Measurements from ENCODE around the gene CD274. TPM values are rescaled to one million over a fixed set of nuclear protein-coding genes. Genes with fewer than 3 reads are reported as not detected.
"Not testable (repeated sequence)": the region's sequence is repeated elsewhere in the genome, so short reads cannot be mapped to it uniquely, and the experiment has no call there.

The CD274 gene
- total RNA-seq, 1 experiment from 2014 or later, result 2.5 TPM

GRCh38 chr9:5460157-5460556, 9.8 kb downstream of the CD274 start:
- ATAC-seq (no peak), DNase-seq (ENCODE audit: low read depth, low spot score) (no peak)
- Histone ChIP-seq H3K27me3 (ENCODE audit: insufficient read depth, low read length) (no peaks in the 10 kb centered on the region), H3K27ac (ENCODE audit: low read depth, low read length) (no peak overlapping the region), H3K9ac (ENCODE audit: low read length) (no peak overlapping the region), H3K9me2 (ENCODE audit: insufficient read depth) (no peaks in the 10 kb centered on the region), H2AFZ (ENCODE audit: low read depth, low read length, poor library complexity, severe bottlenecking) (no peak overlapping the region), H3K4me1 (ENCODE audit: control insufficient read depth in 1 of 2, insufficient read depth in 2 of 2, low read length in 2 of 2) (peaks cover 0 to 5% of the 10 kb centered on the region in 2 experiments; a peak in 2 of 4 replicates), H3K4me2 (ENCODE audit: low read length) (no peak overlapping the region), H3K4me3 (replicated peaks in 1 of 2; ENCODE audit: low read depth in 1 of 2, low read length in 2 of 2) (no peak overlapping the region), H3K9me3 (ENCODE audit: control insufficient read depth in 1 of 2, insufficient read depth in 1 of 2, low read depth in 1 of 2, low read length in 2 of 2) (no peaks in the 10 kb centered on the region), H3K79me2 (ENCODE audit: insufficient read depth, low read length) (no peaks in the 10 kb centered on the region), H4K20me1 (ENCODE audit: insufficient read depth) (no peaks in the 10 kb centered on the region), H3K36me3 (ENCODE audit: control insufficient read depth in 1 of 2, insufficient read depth in 2 of 2, low read length in 2 of 2) (no peaks in the 10 kb centered on the region)
- no peak for TF ChIP-seq CBX3 (IDR thresholded peaks at IDR 0.05; ENCODE audit: low read depth)
- TF ChIP-seq CEBPB (IDR thresholded peaks at IDR 0.05; ENCODE audit: low read depth), result no peak
- TF ChIP-seq ZFX (IDR thresholded peaks at IDR 0.05), result no peak
- TF ChIP-seq JUND (IDR thresholded peaks at IDR 0.05), result no peak
- TF ChIP-seq ZNF274 (IDR thresholded peaks at IDR 0.05; ENCODE audit: low read depth, low read length), result no peak
- no peak for TF ChIP-seq POLR2A (IDR thresholded peaks at IDR 0.05; ENCODE audit: borderline replicate concordance, extremely low read depth, insufficient read depth, insufficient read length)
- TF ChIP-seq SP1 (IDR thresholded peaks at IDR 0.05; ENCODE audit: low read depth), result no peak
- ChIA-PET RAD21 (ENCODE audit: low non-redundant PET in 1 of 2, low total read pairs in 2 of 2, uncharacterized antibody in 2 of 2, unreplicated experiment in 2 of 2) (no interaction called here), POLR2A (interaction anchor here (1.9 kb wide), 1 partner anchor 10 kb away, joined by 6 read pairs; the partner anchor contains the start of gene CD274), CTCF (interaction anchor here (1.5 kb wide), 1 partner anchor 10 kb away, joined by 4 read pairs; the partner anchor contains the start of gene CD274)
- intact Hi-C loops (cut with micrococcal nuclease), result no loop called here
- no TSS peak for BruUV-seq (replicated peaks)

- ATAC-seq; CTCF ChIA-PET; H3K36me3 ChIP-seq (ENCODE audit: control insufficient read depth in 1 of 2, insufficient read depth in 2 of 2, low read length in 2 of 2): not testable (repeated sequence)
Measured at GRCh38 chr9:5464831-5465330, 14.5 kb downstream of the CD274 start.

More at GRCh38 chr9:5464831-5465330, 14.5 kb downstream of the CD274 start:
- intact Hi-C loops (cut with micrococcal nuclease); H2AFZ ChIP-seq (ENCODE audit: low read depth, low read length, poor library complexity, severe bottlenecking); H3K9me3 ChIP-seq (ENCODE audit: control insufficient read depth in 1 of 2, insufficient read depth in 1 of 2, low read depth in 1 of 2, low read length in 2 of 2); H3K79me2 ChIP-seq (ENCODE audit: insufficient read depth, low read length); H3K9me2 ChIP-seq (ENCODE audit: insufficient read depth); H3K4me2 ChIP-seq (ENCODE audit: low read length); H3K9ac ChIP-seq (ENCODE audit: low read length); H3K27me3 ChIP-seq (ENCODE audit: insufficient read depth, low read length); BruUV-seq (replicated peaks); DNase-seq (ENCODE audit: low read depth, low spot score); H3K27ac ChIP-seq (ENCODE audit: low read depth, low read length); POLR2A ChIA-PET; H4K20me1 ChIP-seq (ENCODE audit: insufficient read depth); RAD21 ChIA-PET (ENCODE audit: low non-redundant PET in 1 of 2, low total read pairs in 2 of 2, uncharacterized antibody in 2 of 2, unreplicated experiment in 2 of 2); H3K4me1 ChIP-seq (ENCODE audit: control insufficient read depth in 1 of 2, insufficient read depth in 2 of 2, low read length in 2 of 2); H3K4me3 ChIP-seq (replicated peaks in 1 of 2; ENCODE audit: low read depth in 1 of 2, low read length in 2 of 2): not testable (repeated sequence)
